Uterus (tissue), 4 donors: ENCODE results near the gene MUC21. TPM values are rescaled to one million over a fixed set of nuclear protein-coding genes. Genes with fewer than 3 reads are reported as not detected.

Source experiments
- DNase-seq, 2 donors: peaks; one replicate each; pipeline ENCODE4 v3.0.0-alpha.2; 2019 to 2020
- H3K27ac ChIP-seq, 2 donors: fragments of 200-600 bp; sonication (generic); 1 replicate in 1 of 2; 2 replicates in 1 of 2; pipeline ENCODE4 v1.5.1; 2016 to 2018
- H3K27me3 ChIP-seq, 2 donors: fragments of 200-600 bp; sonication (generic); one replicate each; pipeline ENCODE4 v1.5.1; 2018 to 2019; ENCODE audit warnings: control low read depth in 1 of 2
- H3K36me3 ChIP-seq, 2 donors: fragments of 200-600 bp; sonication (generic); one replicate each; pipeline ENCODE4 v1.5.1; 2019; ENCODE audit warnings: control low read depth in 1 of 2
- H3K4me1 ChIP-seq, 2 donors: fragments of 200-600 bp; sonication (generic); one replicate each; pipeline ENCODE4 v1.5.1; 2018 to 2019; ENCODE audit warnings: control low read depth in 1 of 2
- H3K4me3 ChIP-seq, 2 donors: fragments of 200-600 bp; sonication (generic); 1 replicate in 1 of 2; 2 replicates in 1 of 2; pipeline ENCODE4 v1.5.1; 2018 to 2019; ENCODE audit warnings: mild to moderate bottlenecking in 1 of 2
- H3K9me3 ChIP-seq, 2 donors: fragments of 200-600 bp; sonication (generic); one replicate each; pipeline ENCODE4 v1.5.1; 2019; ENCODE audit warnings: control low read depth in 1 of 2
- POLR2A ChIP-seq, 2 donors: fragments of 450-650 bp; IDR thresholded peaks; one replicate each; pipeline ENCODE4 v1.6.1; 2016; ENCODE audit warnings: antibody characterized with exemption in 2 of 2, mild to moderate bottlenecking in 1 of 2, moderate library complexity in 1 of 2
- intact Hi-C: fragments of 100-400 bp; cut with DNase I; formaldehyde crosslinking; loops from one replicate; pipeline ENCODE4 v1.15.1; 2023; ENCODE audit warnings: low total_unique reads
- total RNA-seq, 4 donors: library from RNA; depleted of rRNA in 3 of 4; stranded (reverse); fragments of >200 nt in 3 of 4; gene quantifications; one replicate each; pipeline versions ENCODE4 v1.1.0 to v1.2.4, GENCODE V29; 2014 to 2023
- TF ChIP-seq, protein P1 (sequence below), 4 experiments: fragments of 200-600 bp in 2 of 4; fragments of 450-650 bp in 2 of 4; sonication (generic) in 2 of 4; IDR thresholded peaks; one replicate each; pipeline ENCODE4 v1.5.1; 2016 to 2019; ENCODE audit warnings: antibody characterized with exemption in 4 of 4, mild to moderate bottlenecking in 2 of 4, moderate library complexity in 1 of 4
- donor health status: DM: yes; HTN: yes; CAD: no.

Gene MUC21
- total RNA-seq, 4 donors from 2014 or later: 0.28 to 0.59 TPM; not detected in 2

DNA sequence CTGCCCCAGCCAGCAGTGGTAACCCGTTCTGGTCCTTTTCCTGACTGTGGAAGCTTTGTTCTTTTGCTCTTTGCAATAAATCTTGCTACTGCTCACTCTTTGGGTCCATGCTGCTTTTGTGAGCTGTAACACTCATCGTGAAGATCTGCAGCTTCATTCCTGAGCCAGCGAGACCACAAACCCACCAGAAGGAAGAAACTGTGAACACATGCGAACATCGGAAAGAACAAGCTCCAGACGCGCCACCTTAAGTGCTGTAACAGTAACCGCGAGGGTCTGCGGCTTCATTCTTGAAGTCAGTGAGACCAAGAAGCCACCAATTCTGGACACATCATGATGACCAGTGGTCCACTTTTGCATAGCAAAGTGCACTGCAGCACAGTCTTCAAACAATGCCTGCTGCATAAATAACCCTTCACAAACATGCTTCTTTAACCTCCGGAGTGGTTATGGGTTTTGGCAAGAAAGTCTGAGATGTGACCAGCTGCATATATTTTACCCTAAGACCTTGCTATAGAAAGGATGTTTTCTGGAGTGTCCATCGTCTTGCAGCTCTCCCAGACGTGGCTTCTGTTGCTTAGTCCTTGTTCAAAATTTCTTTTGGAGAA lies 17.9 kb downstream of the MUC21 start:
- Histone ChIP-seq H3K9me3 (no peaks in the 10 kb centered on the region), H3K4me3 (no peak overlapping the region), H3K4me1 (no peaks in the 10 kb centered on the region), H3K27ac (no peak overlapping the region), H3K27me3 (no peaks in the 10 kb centered on the region), H3K36me3 (no peaks in the 10 kb centered on the region)
- TF ChIP-seq, protein P1, sequence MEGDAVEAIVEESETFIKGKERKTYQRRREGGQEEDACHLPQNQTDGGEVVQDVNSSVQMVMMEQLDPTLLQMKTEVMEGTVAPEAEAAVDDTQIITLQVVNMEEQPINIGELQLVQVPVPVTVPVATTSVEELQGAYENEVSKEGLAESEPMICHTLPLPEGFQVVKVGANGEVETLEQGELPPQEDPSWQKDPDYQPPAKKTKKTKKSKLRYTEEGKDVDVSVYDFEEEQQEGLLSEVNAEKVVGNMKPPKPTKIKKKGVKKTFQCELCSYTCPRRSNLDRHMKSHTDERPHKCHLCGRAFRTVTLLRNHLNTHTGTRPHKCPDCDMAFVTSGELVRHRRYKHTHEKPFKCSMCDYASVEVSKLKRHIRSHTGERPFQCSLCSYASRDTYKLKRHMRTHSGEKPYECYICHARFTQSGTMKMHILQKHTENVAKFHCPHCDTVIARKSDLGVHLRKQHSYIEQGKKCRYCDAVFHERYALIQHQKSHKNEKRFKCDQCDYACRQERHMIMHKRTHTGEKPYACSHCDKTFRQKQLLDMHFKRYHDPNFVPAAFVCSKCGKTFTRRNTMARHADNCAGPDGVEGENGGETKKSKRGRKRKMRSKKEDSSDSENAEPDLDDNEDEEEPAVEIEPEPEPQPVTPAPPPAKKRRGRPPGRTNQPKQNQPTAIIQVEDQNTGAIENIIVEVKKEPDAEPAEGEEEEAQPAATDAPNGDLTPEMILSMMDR (IDR thresholded peaks at IDR 0.05): no peak
- TF ChIP-seq POLR2A (IDR thresholded peaks at IDR 0.05): no peak
- intact Hi-C loops: no loop called here
- no peak for DNase-seq

DNA sequence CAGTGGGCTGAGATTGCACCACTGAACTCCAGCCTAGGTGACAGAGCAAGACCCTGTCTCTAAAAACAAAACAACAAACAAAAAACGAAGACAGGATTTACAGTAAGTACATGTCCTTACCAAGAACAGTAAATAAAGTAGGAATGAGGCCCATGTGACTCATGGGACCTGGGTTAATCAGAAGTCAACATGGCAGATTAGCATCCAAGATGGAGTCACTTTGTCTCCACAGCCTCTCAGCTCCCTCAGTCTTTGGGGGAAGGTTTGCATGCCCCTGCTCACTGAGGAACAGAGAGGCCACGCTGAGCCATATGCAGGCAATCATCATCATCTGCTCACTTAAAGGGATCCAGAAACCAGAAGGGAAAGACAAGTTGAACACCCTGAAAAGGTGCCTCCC lies 19.0 kb downstream of the MUC21 start:
- Histone ChIP-seq H3K9me3 (no peaks in the 10 kb centered on the region), H3K4me1 (no peaks in the 10 kb centered on the region), H3K27ac (no peak overlapping the region), H3K27me3 (no peaks in the 10 kb centered on the region), H3K4me3 (no peak overlapping the region), H3K36me3 (no peaks in the 10 kb centered on the region)
- TF ChIP-seq, protein P1 (IDR thresholded peaks at IDR 0.05): no peak
- no peak for TF ChIP-seq POLR2A (IDR thresholded peaks at IDR 0.05)
- no peak for DNase-seq
- intact Hi-C loops: no loop called here

DNA sequence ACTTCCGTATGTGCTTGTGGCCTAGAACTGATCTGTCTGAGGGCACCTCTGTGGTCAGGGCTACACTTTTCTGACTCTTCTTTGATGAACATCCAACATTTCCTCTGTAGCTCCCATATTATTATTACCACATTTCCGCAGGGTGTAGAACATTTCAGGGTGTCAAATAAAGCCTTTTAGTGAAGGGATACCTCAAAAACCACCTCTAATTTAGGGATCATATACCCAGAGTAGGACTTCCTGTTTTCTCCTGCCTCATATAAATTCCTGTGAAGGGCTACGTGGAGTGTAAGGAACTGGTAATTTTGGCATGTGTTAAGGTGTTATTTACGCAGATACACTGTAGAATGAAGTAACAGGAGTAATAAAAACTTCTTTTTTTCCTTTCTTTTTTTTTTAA lies 21.3 kb downstream of the MUC21 start:
- no peaks in the 10 kb centered on the region for H3K36me3 ChIP-seq
- H3K27me3 ChIP-seq: no peaks in the 10 kb centered on the region
- no peak overlapping the region for H3K4me3 ChIP-seq
- TF ChIP-seq, protein P1 (IDR thresholded peaks at IDR 0.05): no peak
- no peak for TF ChIP-seq POLR2A (IDR thresholded peaks at IDR 0.05)
- intact Hi-C loops: no loop called here
- no peak for DNase-seq
- no peaks in the 10 kb centered on the region for H3K9me3 ChIP-seq
- no peak overlapping the region for H3K27ac ChIP-seq
- no peaks in the 10 kb centered on the region for H3K4me1 ChIP-seq

DNA sequence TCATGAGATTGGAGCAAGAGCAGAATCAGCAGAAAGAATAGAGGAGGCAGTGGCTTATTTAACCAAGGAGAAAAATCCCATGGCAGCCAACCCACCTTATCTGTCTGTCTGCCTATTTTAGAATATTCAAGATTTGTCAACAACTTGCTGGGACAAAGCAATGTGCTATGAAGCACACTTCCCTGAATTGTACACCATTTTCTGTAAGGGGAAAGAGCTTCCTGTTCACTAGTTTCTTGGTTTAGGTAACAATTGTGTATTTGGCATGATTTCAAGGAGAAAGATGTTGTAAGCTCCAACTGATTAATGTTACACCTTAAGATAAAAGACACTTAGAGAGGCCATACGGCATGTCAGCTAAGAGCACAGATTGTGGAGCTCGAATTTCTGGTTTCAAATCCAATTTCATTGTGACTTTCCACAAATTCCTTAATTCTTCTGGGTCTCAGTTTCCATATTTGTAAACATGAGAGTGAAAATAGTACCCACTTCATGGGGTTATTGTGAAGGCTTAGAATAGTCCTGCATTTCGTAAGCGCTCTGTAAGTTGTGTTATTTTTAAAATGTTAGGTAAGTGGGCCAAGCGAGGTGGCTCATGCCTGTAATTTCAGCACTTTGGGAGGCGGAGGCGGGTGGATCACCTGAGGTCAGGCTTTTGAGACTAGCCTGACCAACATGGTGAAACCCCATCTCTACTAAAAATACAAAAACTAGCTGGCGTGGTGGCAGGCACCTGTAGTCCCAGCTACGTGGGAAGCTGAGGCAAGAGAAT lies 21.9 kb downstream of the MUC21 start:
- TF ChIP-seq POLR2A (IDR thresholded peaks at IDR 0.05): no peak
- TF ChIP-seq, protein P1 (IDR thresholded peaks at IDR 0.05): no peak
- Histone ChIP-seq H3K27me3 (no peaks in the 10 kb centered on the region), H3K4me1 (no peaks in the 10 kb centered on the region), H3K9me3 (no peaks in the 10 kb centered on the region), H3K36me3 (no peaks in the 10 kb centered on the region), H3K27ac (no peak overlapping the region), H3K4me3 (no peak overlapping the region)
- intact Hi-C loops: no loop called here
- no peak for DNase-seq

DNA sequence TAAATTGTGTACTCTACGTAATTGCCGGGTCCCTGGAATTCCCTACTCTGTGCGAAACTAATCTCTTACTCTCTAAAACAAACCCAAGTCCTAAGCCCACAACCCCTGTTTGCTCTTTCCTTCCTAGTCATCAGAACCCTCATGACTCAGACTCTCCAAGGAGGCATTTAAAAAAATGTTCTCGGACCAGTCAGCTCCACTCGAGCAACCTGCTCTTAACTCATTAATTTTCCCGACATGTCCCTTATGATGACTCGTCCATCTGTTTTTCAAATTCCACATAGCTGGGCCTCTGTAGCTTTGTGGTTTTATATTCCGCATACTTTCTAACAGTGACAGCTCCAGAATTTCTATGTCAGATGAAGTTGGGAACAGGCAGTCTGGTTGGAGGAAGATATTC lies 24.2 kb downstream of the MUC21 start:
- TF ChIP-seq, protein P1 (IDR thresholded peaks at IDR 0.05): no peak
- no peak for TF ChIP-seq POLR2A (IDR thresholded peaks at IDR 0.05)
- Histone ChIP-seq H3K27me3 (no peaks in the 10 kb centered on the region), H3K9me3 (no peaks in the 10 kb centered on the region), H3K36me3 (no peaks in the 10 kb centered on the region), H3K4me1 (no peaks in the 10 kb centered on the region), H3K4me3 (no peak overlapping the region), H3K27ac (no peak overlapping the region)
- intact Hi-C loops: no loop called here
- DNase-seq: no peak
